Parathyroid adenoma (tissue), 2 donors: ENCODE results near the gene ALPP.

Source experiments
- H2AFZ ChIP-seq: fragments of 300-600 bp; sonication (generic); one replicate; pipeline ENCODE4 v1.7.0; 2017; ENCODE audit warnings: antibody characterized with exemption, mild to moderate bottlenecking
- H3K27ac ChIP-seq: fragments of 300-600 bp; sonication (generic); one replicate; pipeline ENCODE4 v1.7.0; 2017
- H3K27me3 ChIP-seq: fragments of 300-600 bp; sonication (generic); one replicate; pipeline ENCODE4 v1.7.0; 2017; ENCODE audit warnings: low read length; ENCODE audit not compliant: control insufficient read depth, insufficient read depth
- H3K36me3 ChIP-seq: fragments of 300-600 bp; sonication (generic); one replicate; pipeline ENCODE4 v1.7.0; 2017; ENCODE audit warnings: low read length; ENCODE audit not compliant: control insufficient read depth, insufficient read depth
- H3K4me1 ChIP-seq: fragments of 300-600 bp; sonication (generic); one replicate; pipeline ENCODE4 v1.7.0; 2017; ENCODE audit warnings: control low read depth
- H3K4me2 ChIP-seq: fragments of 300-600 bp; sonication (generic); one replicate; pipeline ENCODE4 v1.7.0; 2017; ENCODE audit warnings: low read length
- H3K4me3 ChIP-seq: fragments of 300-600 bp; sonication (generic); one replicate; pipeline ENCODE4 v1.7.0; 2017; ENCODE audit warnings: low read depth, low read length
- H3K79me2 ChIP-seq: fragments of 300-600 bp; sonication (generic); one replicate; pipeline ENCODE4 v1.7.0; 2017; ENCODE audit warnings: control low read depth
- H3K9ac ChIP-seq: fragments of 300-600 bp; sonication (generic); one replicate; pipeline ENCODE4 v1.7.0; 2017; ENCODE audit warnings: mild to moderate bottlenecking
- H3K9me3 ChIP-seq: fragments of 300-600 bp; sonication (generic); one replicate; pipeline ENCODE4 v1.7.0; 2017; ENCODE audit warnings: low read length; ENCODE audit not compliant: control insufficient read depth
- TF ChIP-seq, protein P1 (sequence below): fragments of 300-600 bp; sonication (generic); IDR thresholded peaks from one replicate; pipeline ENCODE4 v1.7.0; 2017; ENCODE audit warnings: antibody characterized with exemption, mild to moderate bottlenecking
- donor health status: primary hyperparathyroidism.

ALPP gene

DNA sequence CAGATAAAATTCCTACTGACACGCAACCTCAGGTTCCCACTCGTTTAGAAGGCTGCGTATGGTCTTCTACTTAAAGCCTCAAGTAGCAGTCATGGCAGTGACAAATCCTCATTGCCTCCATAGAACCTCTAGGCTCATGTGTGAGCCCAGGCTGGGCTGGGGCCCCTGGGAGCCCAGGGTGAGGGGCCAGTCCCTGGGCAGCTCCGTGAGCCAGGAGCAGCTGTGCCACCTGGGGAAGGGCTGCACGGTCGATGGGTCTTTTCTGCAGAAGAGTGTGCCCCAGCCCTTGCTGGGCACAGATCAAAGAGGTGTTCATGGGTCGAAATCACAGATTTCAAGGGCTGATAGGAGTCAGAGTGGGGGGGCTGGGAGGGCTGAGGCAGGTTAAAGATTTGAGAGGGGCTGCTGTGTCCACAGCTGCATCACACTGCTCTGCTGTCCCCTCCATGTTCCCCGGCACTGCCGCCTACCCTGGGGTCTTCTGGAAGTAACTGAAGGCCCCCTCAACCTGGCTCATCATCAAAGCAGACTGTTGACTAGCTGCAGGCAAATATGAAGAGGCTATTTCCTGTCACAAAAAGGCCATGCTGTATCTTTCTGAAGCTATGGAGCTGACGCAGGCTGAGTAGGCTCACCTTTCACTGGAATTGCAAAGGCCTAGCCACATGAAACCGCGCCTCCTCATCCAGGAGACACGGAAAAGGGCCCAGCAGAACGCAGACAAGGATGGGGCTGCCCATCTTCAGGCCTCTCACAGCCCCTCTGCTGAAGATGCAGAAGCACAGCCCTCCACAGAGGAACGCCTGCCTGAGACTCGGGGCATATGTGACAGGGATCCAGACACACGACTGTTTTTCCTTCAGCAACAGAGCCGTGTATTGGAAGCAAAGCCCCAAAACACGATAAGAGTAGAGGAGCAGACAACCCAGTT is 35.7 kb upstream of the ALPP start:
- no peak overlapping the region for H3K4me2 ChIP-seq
- H3K36me3 ChIP-seq = no peaks in the 10 kb centered on the region
- H3K4me3 ChIP-seq = no peak overlapping the region
- no peak overlapping the region for H2AFZ ChIP-seq
- H3K4me1 ChIP-seq = no peaks in the 10 kb centered on the region
- H3K27ac ChIP-seq = no peak overlapping the region
- no peak overlapping the region for H3K9ac ChIP-seq
- no peaks in the 10 kb centered on the region for H3K27me3 ChIP-seq
- TF ChIP-seq, protein P1, sequence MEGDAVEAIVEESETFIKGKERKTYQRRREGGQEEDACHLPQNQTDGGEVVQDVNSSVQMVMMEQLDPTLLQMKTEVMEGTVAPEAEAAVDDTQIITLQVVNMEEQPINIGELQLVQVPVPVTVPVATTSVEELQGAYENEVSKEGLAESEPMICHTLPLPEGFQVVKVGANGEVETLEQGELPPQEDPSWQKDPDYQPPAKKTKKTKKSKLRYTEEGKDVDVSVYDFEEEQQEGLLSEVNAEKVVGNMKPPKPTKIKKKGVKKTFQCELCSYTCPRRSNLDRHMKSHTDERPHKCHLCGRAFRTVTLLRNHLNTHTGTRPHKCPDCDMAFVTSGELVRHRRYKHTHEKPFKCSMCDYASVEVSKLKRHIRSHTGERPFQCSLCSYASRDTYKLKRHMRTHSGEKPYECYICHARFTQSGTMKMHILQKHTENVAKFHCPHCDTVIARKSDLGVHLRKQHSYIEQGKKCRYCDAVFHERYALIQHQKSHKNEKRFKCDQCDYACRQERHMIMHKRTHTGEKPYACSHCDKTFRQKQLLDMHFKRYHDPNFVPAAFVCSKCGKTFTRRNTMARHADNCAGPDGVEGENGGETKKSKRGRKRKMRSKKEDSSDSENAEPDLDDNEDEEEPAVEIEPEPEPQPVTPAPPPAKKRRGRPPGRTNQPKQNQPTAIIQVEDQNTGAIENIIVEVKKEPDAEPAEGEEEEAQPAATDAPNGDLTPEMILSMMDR = no peak
- H3K79me2 ChIP-seq = no peaks in the 10 kb centered on the region
- no peaks in the 10 kb centered on the region for H3K9me3 ChIP-seq

DNA sequence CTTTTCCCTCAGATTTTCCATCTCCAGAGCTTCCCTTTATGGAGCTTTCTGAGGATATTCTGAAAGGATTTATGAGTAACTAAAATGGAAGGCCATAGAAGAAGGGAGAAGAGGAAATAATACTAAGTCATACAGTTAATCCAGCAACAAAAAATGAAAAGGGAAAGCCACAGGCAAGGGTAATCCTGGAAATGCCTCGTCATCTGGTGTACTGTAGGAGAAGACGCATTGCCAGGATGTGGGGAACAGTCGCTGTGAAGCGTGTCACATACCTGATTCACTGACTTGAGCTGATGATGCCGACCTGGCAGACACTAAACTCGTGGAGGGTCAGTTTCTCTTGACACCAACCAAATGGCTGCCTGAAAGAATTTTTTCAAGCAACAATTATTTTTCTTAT is 34.7 kb upstream of the ALPP start:
- Histone ChIP-seq H3K27ac (no peak overlapping the region), H3K4me2 (no peak overlapping the region), H2AFZ (no peak overlapping the region), H3K9ac (no peak overlapping the region), H3K9me3 (no peaks in the 10 kb centered on the region), H3K4me1 (no peaks in the 10 kb centered on the region), H3K36me3 (no peaks in the 10 kb centered on the region), H3K79me2 (no peaks in the 10 kb centered on the region), H3K27me3 (no peaks in the 10 kb centered on the region), H3K4me3 (no peak overlapping the region)
- TF ChIP-seq, protein P1 = no peak

DNA sequence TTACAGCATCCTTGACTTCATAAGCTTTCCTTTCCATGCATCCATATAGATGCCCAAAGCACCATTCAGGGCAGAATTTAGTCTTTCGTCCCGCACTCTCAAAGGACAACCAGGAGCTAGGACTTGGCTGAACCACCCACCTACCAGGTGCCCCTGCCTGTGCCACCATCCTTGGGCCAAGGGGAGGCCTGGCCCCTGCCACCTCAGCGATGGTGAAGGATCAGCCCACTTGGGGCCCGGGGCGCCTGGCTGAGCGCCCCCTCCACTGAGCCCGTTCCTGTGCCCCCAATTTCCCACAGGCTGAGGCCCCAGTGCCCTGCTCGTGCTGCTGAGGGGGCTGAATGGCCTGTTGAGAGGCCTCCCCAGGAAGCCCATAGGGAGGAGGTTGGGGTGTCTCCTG is 33.3 kb upstream of the ALPP start:
- no peak overlapping the region for H2AFZ ChIP-seq
- no peak overlapping the region for H3K4me3 ChIP-seq
- H3K27me3 ChIP-seq = no peaks in the 10 kb centered on the region
- TF ChIP-seq, protein P1 = no peak
- H3K27ac ChIP-seq = no peak overlapping the region
- no peaks in the 10 kb centered on the region for H3K79me2 ChIP-seq
- H3K4me2 ChIP-seq = no peak overlapping the region
- no peaks in the 10 kb centered on the region for H3K4me1 ChIP-seq
- H3K9ac ChIP-seq = no peak overlapping the region
- no peaks in the 10 kb centered on the region for H3K9me3 ChIP-seq
- H3K36me3 ChIP-seq = no peaks in the 10 kb centered on the region

DNA sequence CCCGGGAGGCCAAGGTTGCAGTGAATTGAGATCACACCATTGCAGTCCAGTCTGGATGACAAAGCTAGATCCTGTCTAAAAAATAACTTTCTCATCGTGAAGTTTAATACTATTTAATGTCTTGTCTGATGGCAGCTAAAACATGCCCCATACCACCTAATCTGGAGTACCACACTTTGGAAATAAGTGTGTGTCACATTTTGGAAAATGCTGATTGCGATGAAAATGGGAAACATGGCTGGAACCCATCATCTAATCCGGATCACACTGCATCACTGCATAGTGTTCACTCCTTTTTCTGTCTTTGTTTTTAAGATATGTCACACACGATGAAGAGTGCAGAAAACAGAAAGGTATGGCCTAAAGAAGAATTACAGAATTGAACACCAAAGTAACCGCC is 31.2 kb upstream of the ALPP start:
- Histone ChIP-seq H3K27ac (no peak overlapping the region), H3K4me3 (no peak overlapping the region), H3K27me3 (peaks cover 4% of the 10 kb centered on the region), H3K4me2 (no peak overlapping the region), H3K36me3 (no peaks in the 10 kb centered on the region), H3K79me2 (no peaks in the 10 kb centered on the region), H2AFZ (no peak overlapping the region), H3K9me3 (no peaks in the 10 kb centered on the region), H3K9ac (no peak overlapping the region), H3K4me1 (peaks cover 2% of the 10 kb centered on the region)
- TF ChIP-seq, protein P1 = no peak

DNA sequence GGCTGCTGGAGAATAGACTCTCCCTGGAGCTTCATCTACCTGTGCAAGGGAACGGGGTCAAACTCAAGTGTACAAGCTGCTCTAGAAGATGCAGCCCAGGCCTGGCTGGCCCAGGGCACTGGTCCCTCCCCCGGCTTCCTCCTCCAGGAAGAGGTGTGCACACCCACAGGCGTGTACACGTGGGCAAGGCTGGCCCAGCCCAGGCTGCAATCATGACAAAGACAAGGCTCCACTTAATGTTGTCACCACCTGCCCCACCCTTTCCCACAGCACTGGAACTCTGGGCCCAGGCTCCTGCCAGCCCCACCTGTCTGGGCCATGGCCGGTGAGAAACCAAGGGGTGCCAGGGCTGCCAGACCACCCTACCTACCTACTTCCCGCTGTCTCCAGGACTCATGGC is 29.6 kb upstream of the ALPP start:
- no peaks in the 10 kb centered on the region for H3K79me2 ChIP-seq
- no peak overlapping the region for H3K9ac ChIP-seq
- peaks cover 4% of the 10 kb centered on the region for H3K27me3 ChIP-seq
- H3K4me1 ChIP-seq = peaks cover 2% of the 10 kb centered on the region
- H3K36me3 ChIP-seq = no peaks in the 10 kb centered on the region
- H3K4me3 ChIP-seq = no peak overlapping the region
- H3K27ac ChIP-seq = no peak overlapping the region
- H3K4me2 ChIP-seq = no peak overlapping the region
- TF ChIP-seq, protein P1 = no peak
- no peak overlapping the region for H2AFZ ChIP-seq
- no peaks in the 10 kb centered on the region for H3K9me3 ChIP-seq
